ENCODE results near the gene ACAP2.

GRCh38 chr3:195467641-195468390 is 25.0 kb upstream of the ACAP2 start:
- TF ChIP-seq GATA2 (IDR thresholded peaks at IDR 0.05; ENCODE audit: low read depth, low read length) (no peak), GATA3 (IDR thresholded peaks at IDR 0.05; ENCODE audit: low read depth, low read length) (no peak)

Measured in SH-SY5Y (cell line).